IPS DF 6.9 (cell line): ENCODE results near the gene NCAPD3.

Experiments used
- DNase-seq: peaks from one replicate; pipeline ENCODE4 v3.0.0-alpha.2; 2013; ENCODE audit warnings: low read depth, low spot score
- H3K27ac ChIP-seq: one replicate; pipeline ENCODE4 v1.5.1; 2013; ENCODE audit warnings: low read length, control low read depth
- H3K27me3 ChIP-seq: 2 replicates; pipeline ENCODE4 v1.6.1; 2013; ENCODE audit warnings: mild to moderate bottlenecking, low read length; ENCODE audit not compliant: control insufficient read depth, insufficient read depth
- H3K36me3 ChIP-seq: 2 replicates; pipeline ENCODE4 v1.6.1; 2013; ENCODE audit warnings: low read length; ENCODE audit not compliant: control insufficient read depth, insufficient read depth
- H3K4me1 ChIP-seq: 2 replicates; pipeline ENCODE4 v1.6.1; 2013; ENCODE audit warnings: low read length; ENCODE audit not compliant: control insufficient read depth, insufficient read depth
- H3K4me3 ChIP-seq: 2 replicates; pipeline ENCODE4 v1.5.1; 2013; ENCODE audit warnings: mild to moderate bottlenecking, low read length
- H3K9me3 ChIP-seq: 2 replicates; pipeline ENCODE4 v1.6.1; 2013; ENCODE audit warnings: low read length, inconsistent platforms; ENCODE audit not compliant: control insufficient read depth, insufficient read depth
- WGBS: extraction: QIAGEN DNeasy Blood & Tissue Kit; methylation state at CpG from one replicate; pipeline ENCODE4 v1.1.7; 2013; ENCODE audit warnings: mixed read lengths, missing lambda C conversion rate; ENCODE audit not compliant: insufficient read length, insufficient coverage; 5-methylcytosine and 5-hydroxymethylcytosine counted together

NCAPD3 gene

DNA sequence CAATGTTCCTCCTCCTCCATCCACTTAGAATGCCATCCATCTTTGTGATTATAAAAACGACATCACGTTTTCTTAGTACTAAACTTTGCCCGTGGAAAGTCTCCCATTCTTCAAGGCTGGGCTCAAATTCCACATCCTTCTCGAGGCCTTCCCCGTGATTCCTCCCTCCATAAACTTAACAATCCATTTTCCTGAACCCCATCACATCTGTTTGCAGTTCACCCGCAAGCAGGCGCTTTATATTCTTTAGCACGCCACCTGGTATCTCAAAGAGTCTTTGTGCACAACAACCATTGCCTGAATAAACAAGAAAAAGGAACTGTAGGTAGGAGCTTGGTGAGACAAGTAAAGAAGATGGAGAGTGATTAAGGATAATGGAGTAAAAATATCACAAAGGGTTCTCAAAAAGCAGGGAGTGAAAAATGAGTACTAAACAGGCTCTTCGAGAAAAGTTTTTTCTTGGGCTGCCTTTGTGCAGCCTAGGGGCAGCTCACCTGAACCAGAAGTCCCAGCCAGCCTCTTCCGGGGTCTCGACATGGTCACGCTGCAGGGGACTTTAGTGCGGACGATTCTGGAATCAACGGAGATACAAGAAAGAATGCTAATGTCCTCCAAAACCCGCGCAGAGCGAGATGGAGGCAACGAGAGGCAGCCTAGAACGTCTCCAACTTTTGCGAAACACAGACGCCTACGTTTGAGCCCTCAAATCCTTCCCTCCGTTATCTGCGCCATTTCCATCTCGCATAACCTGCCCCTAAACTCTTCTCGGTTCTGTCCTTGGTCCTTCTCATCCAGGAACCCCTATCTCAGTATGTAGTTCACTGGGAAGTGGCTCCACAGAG lies 28.8 kb upstream of the NCAPD3 start:
- Histone ChIP-seq H3K36me3 (peaks cover 3% of the 10 kb centered on the region; the same call in 1 of the 2 replicates), H3K27ac (no peak overlapping the region)
- no CpG with 5 or more reads among the region's 27 CpGs for WGBS

DNA sequence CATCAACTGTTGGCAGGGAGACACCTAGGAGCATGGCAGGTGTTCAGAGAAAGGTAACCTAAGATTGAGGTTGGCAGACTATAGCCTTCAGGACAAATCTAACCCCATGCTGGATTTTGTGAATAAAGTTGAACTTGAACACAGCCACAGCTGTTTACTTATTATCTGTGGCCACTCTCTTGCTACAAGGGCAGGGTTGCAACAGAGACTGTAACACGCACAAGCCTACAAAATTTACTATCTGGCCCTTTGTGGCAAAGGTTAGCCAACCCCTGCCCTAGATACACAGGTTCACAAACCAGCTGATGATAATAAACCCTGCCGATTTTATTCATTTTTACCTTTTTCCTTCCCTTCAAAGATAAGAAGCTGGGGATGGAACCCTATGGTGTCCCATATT lies 26.9 kb upstream of the NCAPD3 start:
- WGBS: no CpG with 5 or more reads among the region's 2 CpGs
- peaks cover 3% of the 10 kb centered on the region; the same call in 1 of the 2 replicates for H3K36me3 ChIP-seq
- H3K9me3 ChIP-seq: no peaks in the 10 kb centered on the region

More for the DNA sequence above, 28.8 kb upstream of the NCAPD3 start:
- Histone ChIP-seq H3K4me3 (peak overlapping the region; percentile 71; the same call in 1 of the 2 replicates), H3K27me3 (no peaks in the 10 kb centered on the region), H3K9me3 (no peaks in the 10 kb centered on the region), H3K4me1 (no peaks in the 10 kb centered on the region; the same call in 1 of the 2 replicates)
- no peak for DNase-seq

DNA sequence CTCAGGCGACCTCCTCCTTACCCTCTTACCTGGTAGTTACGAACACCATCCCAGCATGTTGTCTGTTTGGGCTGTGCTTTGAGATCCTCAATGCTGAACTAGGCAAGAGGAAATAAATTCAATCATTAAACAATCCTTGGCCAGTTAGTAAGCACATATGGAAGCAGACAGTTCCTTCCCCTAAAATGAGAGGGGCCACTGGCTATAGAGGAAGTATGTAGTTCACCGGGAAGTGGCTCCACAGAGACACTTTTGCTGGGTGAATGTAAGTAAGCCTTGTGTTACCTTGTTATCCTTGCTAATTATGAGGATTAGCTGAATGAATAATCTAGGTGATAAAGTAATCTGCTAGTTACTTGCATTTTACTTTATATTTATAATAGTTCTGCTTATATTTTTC lies 26.5 kb upstream of the NCAPD3 start:
- no peak for DNase-seq
- Histone ChIP-seq H3K27ac (no peak overlapping the region), H3K4me3 (no peak overlapping the region), H3K9me3 (no peaks in the 10 kb centered on the region), H3K27me3 (no peaks in the 10 kb centered on the region), H3K36me3 (peaks cover 4% of the 10 kb centered on the region; the same call in 1 of the 2 replicates), H3K4me1 (no peaks in the 10 kb centered on the region; the same call in 1 of the 2 replicates)
- WGBS: no CpG with 5 or more reads among the region's 3 CpGs

More for the DNA sequence above, 26.9 kb upstream of the NCAPD3 start:
- Histone ChIP-seq H3K27me3 (no peaks in the 10 kb centered on the region), H3K4me3 (no peak overlapping the region), H3K27ac (no peak overlapping the region), H3K4me1 (no peaks in the 10 kb centered on the region; the same call in 1 of the 2 replicates)
- no peak for DNase-seq

DNA sequence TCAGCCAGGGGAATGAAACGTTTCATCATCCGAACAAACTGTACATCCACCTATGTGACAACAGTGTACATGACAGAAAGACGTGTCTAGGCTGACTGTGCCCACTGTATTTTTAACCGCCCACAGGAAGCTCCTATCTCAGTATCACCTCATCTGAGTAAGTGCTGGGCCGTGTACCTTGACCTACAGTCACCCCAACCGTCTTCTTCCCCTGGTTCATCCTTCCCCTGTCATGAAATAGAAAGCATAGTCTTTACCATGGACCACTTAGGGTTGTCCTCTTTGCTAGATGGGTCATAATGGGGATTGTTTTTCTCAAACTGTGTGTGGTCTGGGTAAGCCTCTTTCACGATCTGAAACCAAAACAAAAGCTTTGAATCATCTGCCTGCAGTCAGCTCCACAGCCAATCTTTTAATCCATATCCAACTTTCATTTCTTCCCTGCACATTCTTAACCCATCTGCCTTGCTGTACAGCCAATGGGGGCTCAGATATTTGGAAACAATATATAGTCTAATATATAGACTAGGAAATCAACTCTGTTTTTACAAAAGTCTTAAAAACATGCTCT lies 25.2 kb upstream of the NCAPD3 start:
- H3K9me3 ChIP-seq: no peaks in the 10 kb centered on the region
- no peak overlapping the region for H3K4me3 ChIP-seq
- no CpG with 5 or more reads among the region's 7 CpGs for WGBS
- H3K27ac ChIP-seq: no peak overlapping the region
- H3K4me1 ChIP-seq: no peaks in the 10 kb centered on the region; the same call in 1 of the 2 replicates
- no peak for DNase-seq
- H3K27me3 ChIP-seq: no peaks in the 10 kb centered on the region
- H3K36me3 ChIP-seq: peaks cover 6% of the 10 kb centered on the region; the same call in 1 of the 2 replicates

DNA sequence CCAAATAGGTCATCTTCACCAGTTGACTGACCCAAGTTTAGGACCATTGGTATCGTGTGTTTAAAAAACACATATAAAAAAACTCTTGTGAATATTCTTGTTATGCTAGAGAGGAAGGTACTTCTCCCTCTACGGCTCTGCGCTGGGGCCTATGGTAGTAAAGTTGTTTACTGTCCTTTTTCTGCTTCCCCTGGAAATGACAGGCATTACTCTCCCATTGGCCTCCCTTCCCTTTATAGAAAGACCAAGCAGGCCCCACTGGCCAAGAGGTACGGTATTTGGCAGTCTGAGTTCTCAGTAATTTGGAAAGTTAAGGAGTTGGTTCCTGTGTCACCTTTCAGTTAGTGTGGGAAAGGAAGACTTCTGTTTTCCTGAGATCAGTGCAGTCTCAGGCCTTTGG lies 22.9 kb upstream of the NCAPD3 start:
- WGBS: no CpG with 5 or more reads among the region's 4 CpGs
- H3K27ac ChIP-seq: no peak overlapping the region
- peaks cover 6% of the 10 kb centered on the region; the same call in 1 of the 2 replicates for H3K36me3 ChIP-seq
- H3K4me3 ChIP-seq: no peak overlapping the region
- no peaks in the 10 kb centered on the region for H3K9me3 ChIP-seq
- no peak for DNase-seq
- no peaks in the 10 kb centered on the region for H3K27me3 ChIP-seq
- H3K4me1 ChIP-seq: no peaks in the 10 kb centered on the region; the same call in 1 of the 2 replicates

DNA sequence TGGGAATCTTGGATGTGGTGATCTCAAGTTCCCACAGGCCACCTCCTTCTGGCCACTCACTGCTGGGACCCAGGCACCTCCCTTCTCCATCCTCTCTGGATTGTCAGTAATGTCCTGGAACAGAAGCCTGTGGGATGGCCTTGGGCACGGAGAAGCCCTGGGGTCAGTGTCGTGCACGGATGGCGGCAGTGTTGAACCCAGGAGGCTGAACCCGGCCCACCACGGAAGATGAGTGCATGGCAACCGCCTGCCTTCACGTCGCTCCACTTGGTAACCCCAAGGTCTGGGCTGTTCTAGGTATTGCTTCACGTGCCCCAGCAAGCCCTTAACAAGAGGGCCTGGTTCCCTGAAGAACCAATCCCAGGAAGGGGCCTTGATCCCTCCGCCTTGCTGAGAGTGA lies 22.3 kb upstream of the NCAPD3 start:
- no peaks in the 10 kb centered on the region for H3K4me1 ChIP-seq
- DNase-seq: no peak
- H3K36me3 ChIP-seq: peaks cover 8% of the 10 kb centered on the region; the same call in 1 of the 2 replicates
- no peaks in the 10 kb centered on the region for H3K9me3 ChIP-seq
- H3K27me3 ChIP-seq: no peaks in the 10 kb centered on the region
- no peak overlapping the region for H3K27ac ChIP-seq
- H3K4me3 ChIP-seq: no peak overlapping the region
- WGBS: no CpG with 5 or more reads among the region's 11 CpGs

DNA sequence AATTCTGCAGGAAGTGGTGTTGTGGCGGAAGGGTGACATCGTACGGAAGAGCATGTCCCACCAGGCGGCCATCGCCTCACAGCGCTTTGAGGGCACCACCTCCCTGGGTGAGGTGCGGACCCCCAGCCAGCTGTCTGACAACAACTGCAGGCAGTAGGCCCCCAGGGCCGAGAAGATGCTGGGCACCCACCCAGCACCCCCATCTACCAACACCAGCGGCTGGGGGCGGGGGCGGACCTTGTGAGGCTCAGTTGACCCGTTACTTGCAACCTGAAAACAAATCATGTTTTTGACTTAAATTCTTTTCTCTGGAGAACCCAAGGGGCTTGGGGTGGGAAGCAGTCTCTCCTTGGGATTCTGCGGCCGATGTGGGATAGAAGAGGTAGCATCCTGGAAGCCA lies 21.7 kb upstream of the NCAPD3 start:
- DNase-seq: no peak
- Histone ChIP-seq H3K27me3 (no peaks in the 10 kb centered on the region), H3K9me3 (no peaks in the 10 kb centered on the region), H3K36me3 (peaks cover 8% of the 10 kb centered on the region; the same call in 1 of the 2 replicates), H3K4me1 (no peaks in the 10 kb centered on the region), H3K27ac (no peak overlapping the region), H3K4me3 (no peak overlapping the region)
- WGBS: no CpG with 5 or more reads among the region's 14 CpGs

DNA sequence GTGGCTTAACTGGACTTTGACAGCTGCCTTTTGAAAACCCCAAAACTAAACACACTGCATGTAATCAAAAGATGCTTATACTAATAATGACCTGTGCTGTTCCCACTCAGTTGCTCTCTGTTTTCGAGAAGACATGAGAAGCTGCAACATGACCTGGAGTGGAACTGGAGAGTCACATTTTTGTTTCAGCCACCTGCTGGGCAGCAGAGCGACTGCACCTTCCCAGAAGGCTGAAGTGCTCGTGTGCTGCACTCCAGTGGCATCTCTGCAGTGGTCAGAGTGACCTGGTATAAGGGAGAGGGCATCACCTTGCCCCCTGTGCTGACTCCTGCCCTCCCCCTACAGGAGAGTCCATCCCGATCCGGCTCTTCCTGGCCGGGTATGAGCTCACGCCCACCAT lies 20.8 kb upstream of the NCAPD3 start:
- WGBS: no CpG with 5 or more reads among the region's 7 CpGs
- H3K4me1 ChIP-seq: no peaks in the 10 kb centered on the region
- no peak overlapping the region for H3K4me3 ChIP-seq
- no peaks in the 10 kb centered on the region for H3K9me3 ChIP-seq
- H3K27ac ChIP-seq: no peak overlapping the region
- H3K27me3 ChIP-seq: no peaks in the 10 kb centered on the region
- no peak for DNase-seq
- H3K36me3 ChIP-seq: peaks cover 8% of the 10 kb centered on the region; the same call in 1 of the 2 replicates

DNA sequence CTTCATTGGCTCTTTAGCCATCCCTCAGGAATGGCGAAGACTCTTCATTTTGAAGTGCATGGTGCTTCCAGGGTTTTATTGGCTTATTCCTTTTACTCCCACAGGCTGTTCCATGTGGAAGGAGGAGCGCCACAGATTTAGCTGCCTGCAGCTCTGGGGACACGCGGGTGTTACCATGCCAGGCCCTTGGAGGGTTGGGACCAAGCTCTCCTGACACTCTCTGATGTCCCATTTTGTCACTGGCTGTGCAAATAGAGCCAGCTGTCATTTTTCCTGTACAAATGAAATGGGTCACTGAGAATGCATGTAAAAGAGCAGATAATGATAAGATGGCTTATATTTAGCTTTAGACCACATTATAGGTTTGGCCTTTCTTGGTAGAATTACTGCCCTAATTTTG lies 20.1 kb upstream of the NCAPD3 start:
- H3K36me3 ChIP-seq: peaks cover 8% of the 10 kb centered on the region; the same call in 1 of the 2 replicates
- WGBS: no CpG with 5 or more reads among the region's 4 CpGs
- H3K27me3 ChIP-seq: no peaks in the 10 kb centered on the region
- no peak for DNase-seq
- H3K4me1 ChIP-seq: no peaks in the 10 kb centered on the region
- no peak overlapping the region for H3K27ac ChIP-seq
- no peaks in the 10 kb centered on the region for H3K9me3 ChIP-seq
- no peak overlapping the region for H3K4me3 ChIP-seq

DNA sequence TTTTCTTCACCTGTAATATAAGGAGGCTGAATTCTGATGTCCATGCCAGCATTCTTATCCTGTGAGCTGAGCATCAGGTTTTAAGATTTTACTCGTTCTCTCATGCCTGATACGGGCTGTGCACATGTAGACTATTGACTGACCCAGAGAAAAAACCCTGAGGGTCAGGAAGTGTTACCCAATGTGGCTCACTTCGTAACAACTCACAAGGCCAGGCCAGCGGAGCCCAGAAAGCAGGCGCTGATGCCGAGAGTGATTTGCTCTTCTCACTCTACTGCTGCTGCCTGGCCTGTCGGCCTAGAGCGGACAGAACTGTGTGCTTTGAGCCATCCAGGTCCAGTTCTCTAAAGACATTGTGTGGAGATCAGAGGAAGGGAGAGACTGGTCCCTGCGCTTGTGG lies 18.6 kb upstream of the NCAPD3 start:
- 0 out of 2 replicates have a peak, but pooled peaks cover 5% of the 10 kb centered on the region for H3K36me3 ChIP-seq
- no peaks in the 10 kb centered on the region for H3K4me1 ChIP-seq
- WGBS: no CpG with 5 or more reads among the region's 9 CpGs

More for the DNA sequence above, 18.6 kb upstream of the NCAPD3 start:
- H3K4me3 ChIP-seq: no peak overlapping the region
- no peaks in the 10 kb centered on the region for H3K27me3 ChIP-seq
- no peaks in the 10 kb centered on the region for H3K9me3 ChIP-seq
- no peak for DNase-seq
- no peak overlapping the region for H3K27ac ChIP-seq
